CD4-positive, alpha-beta T cell (primary cell): ENCODE results near the gene KCTD6. TPM values are rescaled to one million over a fixed set of nuclear protein-coding genes. Genes with fewer than 3 reads are reported as not detected.

Experiments used
- ATAC-seq: fragments of 200-7000 bp; cut with Tn5 transposase; one replicate; pipeline ENCODE4 v1.10.0; 2022; ENCODE audit warnings: mild to moderate bottlenecking; ENCODE audit not compliant: poor library complexity
- CTCF ChIA-PET: fragments of 350-600 bp; sonication (Branson Sonifier 250); formaldehyde crosslinking; loops from one replicate; lab custom pipeline; 2021; ENCODE audit warnings: antibody characterized with exemption, inconsistent platforms; lab: Charles Lee
- POLR2A ChIA-PET: fragments of 350-600 bp; sonication (Branson Sonifier 250); formaldehyde crosslinking; loops from one replicate; lab custom pipeline; 2021; ENCODE audit warnings: antibody characterized with exemption, inconsistent platforms; lab: Charles Lee
- DNase-seq, 14 experiments: peaks; one replicate each; pipeline ENCODE4 v3.0.0-alpha.2; 2013 to 2020; ENCODE audit warnings: mixed read lengths in 2 of 14
- H3K27ac ChIP-seq, 2 donors: one replicate each; pipeline versions ENCODE4 v1.5.1 to v1.7.0; 2013; ENCODE audit warnings: low read length in 2 of 2, low read depth in 1 of 2, mild to moderate bottlenecking in 1 of 2
- H3K27me3 ChIP-seq, 2 experiments: 1 replicate in 1 of 2; 2 replicates in 1 of 2; pipeline versions ENCODE4 v1.6.1 to v1.7.0; 2013; ENCODE audit warnings: low read length in 2 of 2, control low read depth in 1 of 2, mild to moderate bottlenecking in 1 of 2, moderate library complexity in 1 of 2; ENCODE audit not compliant: insufficient read depth in 2 of 2, control insufficient read depth in 1 of 2
- H3K36me3 ChIP-seq: one replicate; pipeline ENCODE4 v1.6.1; 2013; ENCODE audit warnings: low read length, control low read depth; ENCODE audit not compliant: insufficient read depth
- H3K4me1 ChIP-seq: one replicate; pipeline ENCODE4 v1.6.1; 2013; ENCODE audit warnings: low read length, control low read depth; ENCODE audit not compliant: insufficient read depth
- H3K4me3 ChIP-seq: one replicate; pipeline ENCODE4 v1.5.1; 2013; ENCODE audit warnings: mild to moderate bottlenecking, low read length, moderate library complexity
- H3K9me3 ChIP-seq, 2 experiments: 1 replicate in 1 of 2; 2 replicates in 1 of 2; pipeline versions ENCODE4 v1.6.1 to v1.7.0; 2013; ENCODE audit warnings: low read length in 2 of 2, mild to moderate bottlenecking in 2 of 2, control low read depth in 1 of 2, moderate library complexity in 1 of 2; ENCODE audit not compliant: control insufficient read depth in 1 of 2, insufficient read depth in 1 of 2
- H3K27ac Mint-ChIP-seq: one replicate; pipeline ENCODE4 v1.8.0; 2020; ENCODE audit warnings: mixed read lengths
- H3K27me3 Mint-ChIP-seq: one replicate; pipeline ENCODE4 v1.8.0; 2021; ENCODE audit warnings: mixed read lengths
- H3K36me3 Mint-ChIP-seq: one replicate; pipeline ENCODE4 v1.8.0; 2021; ENCODE audit warnings: low read depth, mixed read lengths
- H3K4me1 Mint-ChIP-seq: one replicate; pipeline ENCODE4 v1.8.0; 2021; ENCODE audit warnings: low read depth, mixed read lengths
- H3K4me3 Mint-ChIP-seq: one replicate; pipeline ENCODE4 v1.8.0; 2020; ENCODE audit warnings: mild to moderate bottlenecking, mixed read lengths
- H3K9me3 Mint-ChIP-seq: one replicate; pipeline ENCODE4 v1.8.0; 2020; ENCODE audit warnings: mixed read lengths
- intact Hi-C, 2 experiments: fragments of 100-400 bp; cut with DNase I in 1 of 2; cut with micrococcal nuclease in 1 of 2; formaldehyde crosslinking; loops; one replicate each; pipeline versions ENCODE4 v1.15.1 to v1.9.0; 2023 to 2025; cut with DNase I, micrococcal nuclease
- total RNA-seq, 174 experiments: library from RNA in 2 of 174; stranded (reverse) in 2 of 174; gene quantifications; one replicate each; pipeline ENCODE4 v1.2.3 and lab custom pipeline; 2021 to 2026
- TF ChIP-seq, protein P1 (sequence below): fragments of 200-600 bp; IDR thresholded peaks from one replicate; pipeline ENCODE4 v1.8.0; 2022; ENCODE audit warnings: antibody characterized with exemption, mild to moderate bottlenecking

KCTD6 gene
- total RNA-seq, 2 experiments from 2014 or later = 3.8 to 5.0 TPM

DNA sequence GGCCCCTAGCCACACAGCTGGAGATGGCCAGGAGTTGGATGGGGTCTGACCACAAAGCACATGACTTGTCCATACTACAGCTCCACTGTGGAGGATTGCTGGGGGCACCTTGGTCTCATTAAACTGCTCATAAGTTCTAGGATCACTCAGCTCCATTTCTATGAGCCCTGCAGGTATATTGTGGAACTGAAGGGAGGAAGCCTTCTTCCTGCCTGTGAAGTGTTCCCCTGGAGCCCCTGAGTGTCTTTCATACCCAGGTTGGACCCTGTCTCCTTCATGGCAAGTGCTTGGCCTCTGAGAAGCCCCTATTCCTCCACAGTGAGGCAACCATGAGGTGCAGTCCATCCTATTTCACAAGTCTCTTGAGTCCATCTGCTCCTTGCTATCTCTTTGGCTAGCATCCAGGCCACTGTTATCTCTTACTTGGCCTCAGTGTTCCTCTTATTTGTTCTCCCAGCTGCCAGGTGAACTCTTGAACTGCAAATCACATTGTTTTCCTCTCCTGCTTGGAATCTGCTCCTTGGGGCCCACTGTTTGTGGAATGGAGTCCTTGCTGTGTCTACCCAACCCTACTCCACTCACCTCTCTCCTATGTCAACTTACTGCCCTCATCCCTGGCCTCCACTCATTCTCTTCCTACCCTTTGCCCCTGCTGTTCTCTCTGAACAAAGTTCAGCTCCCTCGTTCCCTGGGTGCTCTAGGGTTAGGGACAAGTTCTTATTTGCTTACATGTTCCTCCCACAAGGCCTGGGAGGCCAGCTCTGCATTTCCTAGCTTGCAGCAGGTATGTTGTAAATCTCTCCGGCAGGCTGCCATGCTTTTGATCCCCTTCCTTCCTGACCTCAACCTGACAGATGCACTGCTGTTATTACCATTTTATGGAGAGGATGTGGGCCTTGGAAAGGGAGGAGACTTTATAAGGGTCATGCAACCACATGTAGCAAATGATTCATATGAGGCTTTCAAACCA is 43.9 kb downstream of the KCTD6 start:
- no peak overlapping the region for H3K4me3 ChIP-seq
- ATAC-seq = no peak
- no peaks in the 10 kb centered on the region for H3K27me3 ChIP-seq
- CTCF ChIA-PET = no interaction called here
- POLR2A ChIA-PET = no interaction called here
- H3K9me3 ChIP-seq = no peaks in the 10 kb centered on the region
- H3K36me3 ChIP-seq = no peaks in the 10 kb centered on the region
- H3K9me3 Mint-ChIP-seq = no peaks in the 10 kb centered on the region
- H3K27me3 Mint-ChIP-seq = no peaks in the 10 kb centered on the region
- no peak overlapping the region for H3K27ac Mint-ChIP-seq
- TF ChIP-seq, protein P1, sequence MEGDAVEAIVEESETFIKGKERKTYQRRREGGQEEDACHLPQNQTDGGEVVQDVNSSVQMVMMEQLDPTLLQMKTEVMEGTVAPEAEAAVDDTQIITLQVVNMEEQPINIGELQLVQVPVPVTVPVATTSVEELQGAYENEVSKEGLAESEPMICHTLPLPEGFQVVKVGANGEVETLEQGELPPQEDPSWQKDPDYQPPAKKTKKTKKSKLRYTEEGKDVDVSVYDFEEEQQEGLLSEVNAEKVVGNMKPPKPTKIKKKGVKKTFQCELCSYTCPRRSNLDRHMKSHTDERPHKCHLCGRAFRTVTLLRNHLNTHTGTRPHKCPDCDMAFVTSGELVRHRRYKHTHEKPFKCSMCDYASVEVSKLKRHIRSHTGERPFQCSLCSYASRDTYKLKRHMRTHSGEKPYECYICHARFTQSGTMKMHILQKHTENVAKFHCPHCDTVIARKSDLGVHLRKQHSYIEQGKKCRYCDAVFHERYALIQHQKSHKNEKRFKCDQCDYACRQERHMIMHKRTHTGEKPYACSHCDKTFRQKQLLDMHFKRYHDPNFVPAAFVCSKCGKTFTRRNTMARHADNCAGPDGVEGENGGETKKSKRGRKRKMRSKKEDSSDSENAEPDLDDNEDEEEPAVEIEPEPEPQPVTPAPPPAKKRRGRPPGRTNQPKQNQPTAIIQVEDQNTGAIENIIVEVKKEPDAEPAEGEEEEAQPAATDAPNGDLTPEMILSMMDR = no peak
- intact Hi-C loops = loop anchor here in 1 of 2 experiments (2.0 kb wide), 1 partner anchor 119 kb away; no protein-coding TSS in a partner anchor
- H3K4me1 Mint-ChIP-seq = peaks cover 7% of the 10 kb centered on the region
- peaks cover 8% of the 10 kb centered on the region for H3K4me1 ChIP-seq
- H3K4me3 Mint-ChIP-seq = no peak overlapping the region
- no peaks in the 10 kb centered on the region for H3K36me3 Mint-ChIP-seq
- no peak overlapping the region for H3K27ac ChIP-seq
- no peak for DNase-seq

DNA sequence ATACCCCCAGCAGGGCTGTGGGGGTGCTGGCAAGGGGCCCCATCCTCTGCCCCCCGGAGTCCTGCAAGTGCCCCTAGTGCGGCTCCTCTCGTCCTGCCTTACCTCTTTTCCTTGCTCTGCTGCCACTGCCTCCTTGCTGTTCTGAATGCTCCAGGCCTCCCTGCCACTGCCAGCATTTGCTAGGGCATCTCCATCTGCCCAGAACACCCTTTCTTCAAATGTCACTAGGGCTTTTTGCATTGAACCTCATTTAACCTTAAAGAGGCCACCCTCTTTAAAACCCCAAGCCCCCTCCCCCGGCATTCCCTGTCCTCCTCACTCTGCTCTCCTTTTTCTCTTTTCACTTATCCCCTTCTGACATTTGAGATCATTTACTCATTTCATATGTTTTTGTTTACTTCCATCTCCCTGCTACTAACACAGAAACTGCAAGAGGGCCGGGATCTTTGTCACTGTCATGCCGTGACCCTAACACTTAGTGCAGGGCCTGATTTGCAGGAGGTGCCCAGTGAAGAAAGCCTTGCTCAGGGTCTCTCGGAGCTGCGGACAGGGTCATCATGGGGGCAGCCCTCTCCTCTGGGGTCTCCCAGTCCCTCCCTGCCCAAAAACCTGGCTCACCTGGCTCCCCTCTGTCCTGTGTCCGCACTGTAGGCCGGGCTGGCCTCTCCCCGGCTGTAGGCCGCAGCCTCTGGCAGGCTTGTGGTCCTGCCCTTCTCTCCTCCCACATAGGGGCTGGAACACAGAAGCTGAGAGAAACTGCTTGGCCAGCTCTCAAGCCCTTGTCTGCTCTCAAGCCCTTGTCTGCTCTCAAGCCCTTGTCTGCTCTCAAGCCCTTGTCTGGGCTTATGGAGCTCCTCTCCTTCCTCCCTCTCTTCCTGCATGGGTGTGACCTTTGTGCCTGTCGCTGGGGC is 44.9 kb downstream of the KCTD6 start, which contains the start of gene ACOX2:
ACOX2 (minus strand) TSS at position 690 of the 911 bp plus-strand sequence. CDS start 2,084 bp downstream, outside the sequence.
- Histone ChIP-seq H3K9me3 (no peaks in the 10 kb centered on the region), H3K4me3 (no peak within 1 kb of the TSS), H3K27me3 (no peaks in the 10 kb centered on the region), H3K4me1 (peaks cover 8% of the 10 kb centered on the region), H3K36me3 (no peaks in the 10 kb centered on the region), H3K27ac (no peak within 1 kb of the TSS)
- ATAC-seq (no peak), DNase-seq (no peak)
- POLR2A ChIA-PET = no interaction called here
- H3K4me1 Mint-ChIP-seq = peaks cover 7% of the 10 kb centered on the region
- CTCF ChIA-PET = no interaction called here
- no peaks in the 10 kb centered on the region for H3K36me3 Mint-ChIP-seq
- no peaks in the 10 kb centered on the region for H3K9me3 Mint-ChIP-seq
- H3K27me3 Mint-ChIP-seq = no peaks in the 10 kb centered on the region
- H3K27ac Mint-ChIP-seq = no peak within 1 kb of the TSS
- H3K4me3 Mint-ChIP-seq = no peak within 1 kb of the TSS
- intact Hi-C loops = no loop called here
- TF ChIP-seq, protein P1 = no peak
